Endothelial cell of umbilical vein (primary cell): Measurements from ENCODE around the gene PRKCG. TPM values are rescaled to one million over a fixed set of nuclear protein-coding genes. Genes with fewer than 3 reads are reported as not detected.
A peak's percentile ranks its signal among the peaks of the same experiment; 100 is the strongest.

ENCODE experiments used
- BruUV-seq: library from RNA; stranded (reverse); fragments of 400-500 nt; replicated peaks from 2 replicates; lab custom pipeline; 2021; lab: Mats Ljungman, UMichigan
- CTCF ChIA-PET: fragments of 300-600, 350-600 bp; sonication (Branson Sonifier 250); formaldehyde crosslinking; loops from one replicate; lab custom pipeline; 2021; ENCODE audit warnings: antibody characterized with exemption, inconsistent platforms; lab: Charles Lee
- POLR2A ChIA-PET: fragments of 300-600, 350-600 bp; sonication (Branson Sonifier 250); formaldehyde crosslinking; loops from one replicate; lab custom pipeline; 2021; ENCODE audit warnings: antibody characterized with exemption, inconsistent platforms; lab: Charles Lee
- DNase-seq: peaks from one replicate; pipeline ENCODE4 v3.0.0-alpha.2; 2011; ENCODE audit warnings: low read depth, low spot score
- FAIRE-seq: peaks from 2 replicates; lab custom pipeline; 2011; peaks lifted over from hg19 to GRCh38; lab: Jason Lieb, UNC
- H2AFZ ChIP-seq: 2 replicates; pipeline ENCODE4 v1.6.0; 2012; ENCODE audit warnings: low read depth, low read length, control low read depth, inconsistent platforms
- H3K27ac ChIP-seq: 2 replicates; pipeline ENCODE4 v1.5.1; 2011; ENCODE audit warnings: low read depth, mild to moderate bottlenecking, control low read depth, low read length, moderate library complexity; ENCODE audit not compliant: insufficient read depth
- H3K27me3 ChIP-seq, 2 experiments: 2 replicates each; pipeline versions ENCODE4 v1.6.0 to v1.6.1; 2011; ENCODE audit warnings: low read length in 2 of 2, mixed read lengths in 1 of 2; ENCODE audit not compliant: control insufficient read depth in 2 of 2, insufficient read depth in 2 of 2
- H3K36me3 ChIP-seq, 2 experiments: 2 replicates in 1 of 2; 3 replicates in 1 of 2; pipeline ENCODE4 v1.5.1; 2011; ENCODE audit warnings: low read length in 2 of 2, mild to moderate bottlenecking in 1 of 2, moderate library complexity in 1 of 2; ENCODE audit not compliant: control insufficient read depth in 2 of 2, insufficient read depth in 2 of 2; ENCODE audit errors: extremely low read depth in 1 of 2
- H3K4me1 ChIP-seq: 3 replicates; pipeline ENCODE4 v1.5.1; 2011; ENCODE audit warnings: mild to moderate bottlenecking, low read length; ENCODE audit not compliant: control insufficient read depth, insufficient read depth; ENCODE audit errors: extremely low read depth
- H3K4me2 ChIP-seq: 2 replicates; pipeline ENCODE4 v1.6.1; 2011; ENCODE audit warnings: low read length, control low read depth, mixed read lengths; ENCODE audit not compliant: insufficient read depth
- H3K4me3 ChIP-seq, 3 experiments: fragments of 200-600 bp in 1 of 3; sonication (generic), shearing (Covaris generic) in 1 of 3; replicated peaks in 1 of 3; 2 replicates each; pipeline ENCODE4 v1.5.1; 2011 to 2016; ENCODE audit warnings: control low read depth in 3 of 3, low read length in 3 of 3, mild to moderate bottlenecking in 2 of 3, inconsistent platforms in 1 of 3, low read depth in 1 of 3, moderate library complexity in 1 of 3; ENCODE audit not compliant: insufficient read depth in 1 of 3
- H3K79me2 ChIP-seq: 2 replicates; pipeline ENCODE4 v1.6.0; 2012; ENCODE audit warnings: low read length, inconsistent platforms; ENCODE audit not compliant: control insufficient read depth, insufficient read depth
- H3K9ac ChIP-seq: replicated peaks from 2 replicates; pipeline ENCODE3; 2011; ENCODE audit warnings: low read length, control low read depth; ENCODE audit not compliant: insufficient read depth; ENCODE audit errors: extremely low read depth
- H3K9me1 ChIP-seq: replicated peaks from 3 replicates; pipeline ENCODE4 v1.6.0; 2011; ENCODE audit warnings: mild to moderate bottlenecking, low read length; ENCODE audit not compliant: control insufficient read depth, insufficient read depth; ENCODE audit errors: extremely low read depth
- H3K9me3 ChIP-seq: replicated peaks from 2 replicates; pipeline ENCODE4 v1.5.1; 2012; ENCODE audit warnings: low read length, inconsistent platforms; ENCODE audit not compliant: control insufficient read depth, insufficient read depth
- H4K20me1 ChIP-seq: replicated peaks from 2 replicates; pipeline ENCODE3; 2011; ENCODE audit warnings: mild to moderate bottlenecking, low read length; ENCODE audit not compliant: control insufficient read depth, insufficient read depth; ENCODE audit errors: extremely low read depth
- EZH2 ChIP-seq: IDR thresholded peaks from 2 replicates; pipeline ENCODE4 v1.6.1; 2012; ENCODE audit warnings: borderline replicate concordance, low read depth, mild to moderate bottlenecking, moderate library complexity, low read length, inconsistent platforms; ENCODE audit not compliant: severe bottlenecking
- FOS ChIP-seq: IDR thresholded peaks from 2 replicates; pipeline ENCODE4 v1.6.1; 2011; ENCODE audit warnings: mild to moderate bottlenecking, low read length, moderate library complexity, borderline replicate concordance; ENCODE audit not compliant: insufficient read depth
- GATA2 ChIP-seq: IDR thresholded peaks from 2 replicates; pipeline ENCODE4 v1.7.0; 2011; ENCODE audit warnings: low read depth, mild to moderate bottlenecking, moderate library complexity, mixed read lengths, low read length; ENCODE audit not compliant: insufficient read length, insufficient read depth
- JUN ChIP-seq: IDR thresholded peaks from 2 replicates; pipeline ENCODE4 v1.6.1; 2011; ENCODE audit warnings: borderline replicate concordance, low read depth; ENCODE audit not compliant: insufficient read length, insufficient read depth
- MAX ChIP-seq: IDR thresholded peaks from 2 replicates; pipeline ENCODE4 v1.6.1; 2011; ENCODE audit not compliant: insufficient read depth, insufficient read length
- MYC ChIP-seq: IDR thresholded peaks from one replicate; pipeline ENCODE4 v1.6.1; 2011; ENCODE audit warnings: mild to moderate bottlenecking, low read depth, low read length
- POLR2A ChIP-seq: IDR thresholded peaks from 2 replicates; pipeline ENCODE4 v1.6.1; 2012; ENCODE audit warnings: low read depth, mild to moderate bottlenecking, control low read depth, low read length
- POLR2AphosphoS5 ChIP-seq: IDR thresholded peaks from 2 replicates; pipeline ENCODE4 v1.6.1; 2012; ENCODE audit warnings: low read depth, mild to moderate bottlenecking, control low read depth, low read length, moderate library complexity; ENCODE audit not compliant: insufficient read depth
- dilution Hi-C: fragments of 300-500 bp; cut with MboI; formaldehyde crosslinking; loops from one replicate; pipeline ENCODE4 v1.15.0; 2019; ENCODE audit warnings: low sequenced_read_pairs; ENCODE audit not compliant: extremely low pct_ligation_motif_present
- intact Hi-C: fragments of 100-400 bp; cut with micrococcal nuclease; formaldehyde crosslinking; loops from one replicate; pipeline ENCODE4 v1.10.0; 2022
- polyA plus RNA-seq, 4 experiments: library from polyadenylated mRNA; depleted of rRNA in 3 of 4; stranded (reverse) in 3 of 4; unstranded in 1 of 4; fragments of >200 nt; gene quantifications; 2 replicates each; pipeline versions ENCODE4 v1.2.1 to v1.2.3, GENCODE V29; 2011 to 2012; ENCODE audit warnings: missing spikeins in 1 of 4
- total RNA-seq: library from RNA; stranded (reverse); gene quantifications from 2 replicates; pipeline ENCODE4 v1.2.3, GENCODE V29; 2021
- TF ChIP-seq, protein P1 (sequence below), 2 donors: IDR thresholded peaks; 1 replicate in 1 of 2; 2 replicates in 1 of 2; pipeline ENCODE4 v1.5.1; 2011; ENCODE audit warnings: low read length in 2 of 2, mild to moderate bottlenecking in 2 of 2, moderate library complexity in 2 of 2, control low read depth in 1 of 2, inconsistent platforms in 1 of 2, low read depth in 1 of 2; ENCODE audit not compliant: insufficient read depth in 1 of 2; ENCODE audit errors: extremely low read depth in 1 of 2

Gene PRKCG
- total and polyA plus RNA-seq, 2 donors (not counting 3 experiments of a cell fraction or from before 2014, with no cell fraction given): 0.07 TPM; not detected in 1

DNA sequence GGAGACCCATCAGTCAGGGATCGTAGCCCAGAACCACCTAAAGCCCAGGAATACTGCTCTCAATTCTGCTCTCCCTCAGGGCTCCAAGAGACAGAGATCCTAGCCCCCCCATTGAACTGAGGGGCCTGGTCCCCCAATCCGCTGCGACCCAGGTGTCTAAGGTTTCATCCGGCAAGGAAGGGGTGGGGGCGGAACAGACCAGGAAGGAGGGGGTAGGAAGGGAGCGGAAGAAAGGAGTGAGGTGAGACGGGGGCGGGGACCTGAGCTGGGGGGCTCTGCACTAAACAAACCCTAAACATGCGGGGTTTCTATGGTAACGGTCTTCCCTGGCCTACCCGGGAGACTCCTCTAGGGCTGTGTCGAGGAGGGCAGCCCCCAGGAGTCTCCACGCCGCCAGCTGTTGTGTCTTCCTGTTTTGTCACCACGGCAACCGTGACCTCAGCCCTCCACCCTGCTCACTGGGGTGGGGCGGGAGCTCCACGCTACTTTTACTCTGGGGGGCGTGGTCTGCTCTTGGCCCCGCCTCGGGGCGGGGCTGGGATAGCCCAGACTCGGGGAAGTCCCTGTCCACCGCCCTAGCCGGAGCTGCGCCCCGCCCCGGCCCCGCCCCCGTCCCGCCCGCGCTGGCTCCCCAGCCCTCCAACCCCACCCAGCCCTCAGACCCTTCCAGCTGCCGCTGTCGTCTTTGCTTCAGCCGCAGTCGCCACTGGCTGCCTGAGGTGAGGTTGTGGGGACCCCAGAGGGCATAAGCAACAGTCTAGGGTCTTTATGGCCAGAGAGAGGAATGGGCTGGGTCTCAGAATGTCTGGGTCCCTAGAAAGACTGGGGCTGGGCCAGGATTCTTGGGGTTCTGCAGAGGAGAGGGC, 14.5 kb upstream of the PRKCG start, which contains the start of gene MYADM:
TSS of gene MYADM (plus strand) at position 659 of the 866 bp plus-strand sequence. CDS start 5,647 bp downstream, outside the sequence.
- Histone ChIP-seq H2AFZ (peak within 1 kb of the TSS; percentile 18), H3K9me3 (no peaks in the 10 kb centered on the region), H3K4me2 (peak within 1 kb of the TSS; percentile 78), H3K4me3 (peak within 1 kb of the TSS; percentile 52 to 88 (median 82)), H3K27ac (peak within 1 kb of the TSS; percentile 100), H4K20me1 (no peaks in the 10 kb centered on the region), H3K9me1 (no peaks in the 10 kb centered on the region), H3K9ac (peak within 1 kb of the TSS; percentile 98), H3K79me2 (peaks cover 24% of the 10 kb centered on the region), H3K36me3 (no peaks in the 10 kb centered on the region), H3K4me1 (peaks cover 15% of the 10 kb centered on the region), H3K27me3 (no peaks in the 10 kb centered on the region)
- intact Hi-C loops: loop anchor here (1.0 to 5.0 kb wide), 10 partner anchors 12 to 595 kb away; partner anchors contain the start of genes CNOT3 and LENG9
- CTCF ChIA-PET: interaction anchor here (0.8 to 3.6 kb wide), 10 partner anchors 12 to 163 kb away, joined by 3 to 29 read pairs (median 5); partner anchors contain the start of gene PRKCG
- peak; percentile 95 for FAIRE-seq
- dilution Hi-C loops: no loop called here
- peak; percentile 99 for DNase-seq
- POLR2A ChIA-PET: interaction anchor here (0.9 to 1.6 kb wide), 5 partner anchors 11 to 333 kb away, joined by 3 to 7 read pairs (median 5); partner anchors contain the start of genes CNOT3 and RPS9
- BruUV-seq: TSS peak; percentile 8
- TF ChIP-seq GATA2: no peak
- TF ChIP-seq POLR2AphosphoS5: peak; percentile 44
- no peak for TF ChIP-seq FOS
- TF ChIP-seq MAX: no peak
- peak; percentile 54 for TF ChIP-seq POLR2A
- TF ChIP-seq, protein P1, sequence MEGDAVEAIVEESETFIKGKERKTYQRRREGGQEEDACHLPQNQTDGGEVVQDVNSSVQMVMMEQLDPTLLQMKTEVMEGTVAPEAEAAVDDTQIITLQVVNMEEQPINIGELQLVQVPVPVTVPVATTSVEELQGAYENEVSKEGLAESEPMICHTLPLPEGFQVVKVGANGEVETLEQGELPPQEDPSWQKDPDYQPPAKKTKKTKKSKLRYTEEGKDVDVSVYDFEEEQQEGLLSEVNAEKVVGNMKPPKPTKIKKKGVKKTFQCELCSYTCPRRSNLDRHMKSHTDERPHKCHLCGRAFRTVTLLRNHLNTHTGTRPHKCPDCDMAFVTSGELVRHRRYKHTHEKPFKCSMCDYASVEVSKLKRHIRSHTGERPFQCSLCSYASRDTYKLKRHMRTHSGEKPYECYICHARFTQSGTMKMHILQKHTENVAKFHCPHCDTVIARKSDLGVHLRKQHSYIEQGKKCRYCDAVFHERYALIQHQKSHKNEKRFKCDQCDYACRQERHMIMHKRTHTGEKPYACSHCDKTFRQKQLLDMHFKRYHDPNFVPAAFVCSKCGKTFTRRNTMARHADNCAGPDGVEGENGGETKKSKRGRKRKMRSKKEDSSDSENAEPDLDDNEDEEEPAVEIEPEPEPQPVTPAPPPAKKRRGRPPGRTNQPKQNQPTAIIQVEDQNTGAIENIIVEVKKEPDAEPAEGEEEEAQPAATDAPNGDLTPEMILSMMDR (IDR thresholded peaks at IDR 0.05; ENCODE audit: extremely low read depth in 1 of 2, insufficient read depth in 1 of 2, low read depth in 1 of 2, low read length in 2 of 2): no peak
- TF ChIP-seq JUN: no peak
- no peak for TF ChIP-seq EZH2
- no peak for TF ChIP-seq MYC
